ENCODE data around the gene PRDM15.

The PRDM15 gene

DNA sequence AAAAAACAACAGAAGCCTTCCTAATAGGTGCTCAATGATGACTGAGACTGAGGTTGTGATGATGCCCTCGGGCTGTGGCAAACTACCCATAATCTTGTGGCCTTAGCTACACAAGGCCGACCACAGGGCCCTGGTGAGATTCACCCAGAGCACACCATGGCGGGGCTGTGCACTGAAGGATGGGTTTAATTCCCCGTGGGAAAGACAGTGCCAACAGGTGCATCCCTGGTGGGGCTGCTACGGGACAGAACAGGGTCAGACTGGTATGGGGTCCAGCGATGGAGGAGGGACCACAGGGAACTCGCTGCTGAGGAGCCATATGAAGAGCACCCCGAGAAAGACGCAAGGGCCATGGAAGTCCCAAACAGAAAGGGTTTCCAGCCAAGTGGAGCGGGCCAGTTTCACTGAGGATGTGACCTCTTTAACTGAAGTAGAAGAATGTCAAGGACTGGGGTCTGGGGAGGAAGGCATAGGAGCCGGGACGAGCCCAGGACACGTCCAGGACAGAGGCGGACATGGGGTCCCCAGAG, 21.3 kb downstream of the PRDM15 start:
- TF ChIP-seq, protein P1, sequence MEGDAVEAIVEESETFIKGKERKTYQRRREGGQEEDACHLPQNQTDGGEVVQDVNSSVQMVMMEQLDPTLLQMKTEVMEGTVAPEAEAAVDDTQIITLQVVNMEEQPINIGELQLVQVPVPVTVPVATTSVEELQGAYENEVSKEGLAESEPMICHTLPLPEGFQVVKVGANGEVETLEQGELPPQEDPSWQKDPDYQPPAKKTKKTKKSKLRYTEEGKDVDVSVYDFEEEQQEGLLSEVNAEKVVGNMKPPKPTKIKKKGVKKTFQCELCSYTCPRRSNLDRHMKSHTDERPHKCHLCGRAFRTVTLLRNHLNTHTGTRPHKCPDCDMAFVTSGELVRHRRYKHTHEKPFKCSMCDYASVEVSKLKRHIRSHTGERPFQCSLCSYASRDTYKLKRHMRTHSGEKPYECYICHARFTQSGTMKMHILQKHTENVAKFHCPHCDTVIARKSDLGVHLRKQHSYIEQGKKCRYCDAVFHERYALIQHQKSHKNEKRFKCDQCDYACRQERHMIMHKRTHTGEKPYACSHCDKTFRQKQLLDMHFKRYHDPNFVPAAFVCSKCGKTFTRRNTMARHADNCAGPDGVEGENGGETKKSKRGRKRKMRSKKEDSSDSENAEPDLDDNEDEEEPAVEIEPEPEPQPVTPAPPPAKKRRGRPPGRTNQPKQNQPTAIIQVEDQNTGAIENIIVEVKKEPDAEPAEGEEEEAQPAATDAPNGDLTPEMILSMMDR (IDR thresholded peaks at IDR 0.05; ENCODE audit: unreplicated experiment in 3 of 3) = no peak
- no peaks in the 10 kb centered on the region for H3K9me3 Mint-ChIP-seq
- H3K4me1 Mint-ChIP-seq = no peaks in the 10 kb centered on the region
- H3K36me3 Mint-ChIP-seq (ENCODE audit: low read depth) = peaks cover 31% of the 10 kb centered on the region
- H3K27me3 Mint-ChIP-seq (ENCODE audit: low read depth) = no peaks in the 10 kb centered on the region
- H3K27ac Mint-ChIP-seq = no peak overlapping the region
- H3K4me3 Mint-ChIP-seq = no peak overlapping the region

DNA sequence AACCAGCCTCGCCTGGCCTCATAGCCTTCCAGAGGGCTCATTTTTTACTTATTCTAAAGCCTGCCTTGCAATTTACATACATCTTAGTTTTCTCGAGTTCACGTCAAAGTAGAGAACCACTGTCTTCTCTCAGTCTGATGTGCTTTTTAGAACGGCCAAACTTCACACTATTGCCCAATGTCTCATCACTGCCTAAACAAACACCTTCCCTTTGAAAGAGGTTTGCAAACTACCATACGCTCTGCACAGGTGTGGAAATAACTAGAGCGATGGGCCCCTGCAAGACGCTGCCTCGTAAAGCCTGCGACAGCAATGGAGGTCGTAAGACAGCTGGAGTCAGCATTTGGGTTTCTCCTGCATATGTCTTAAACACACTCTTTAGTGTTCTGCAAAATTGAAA, 22.6 kb downstream of the PRDM15 start:
- Mint-ChIP-seq H3K27ac (no peak overlapping the region), H3K36me3 (ENCODE audit: low read depth) (peaks cover 34% of the 10 kb centered on the region), H3K27me3 (ENCODE audit: low read depth) (no peaks in the 10 kb centered on the region), H3K9me3 (no peaks in the 10 kb centered on the region), H3K4me1 (no peaks in the 10 kb centered on the region), H3K4me3 (no peak overlapping the region)
- TF ChIP-seq, protein P1 (IDR thresholded peaks at IDR 0.05; ENCODE audit: unreplicated experiment in 3 of 3) = no peak

DNA sequence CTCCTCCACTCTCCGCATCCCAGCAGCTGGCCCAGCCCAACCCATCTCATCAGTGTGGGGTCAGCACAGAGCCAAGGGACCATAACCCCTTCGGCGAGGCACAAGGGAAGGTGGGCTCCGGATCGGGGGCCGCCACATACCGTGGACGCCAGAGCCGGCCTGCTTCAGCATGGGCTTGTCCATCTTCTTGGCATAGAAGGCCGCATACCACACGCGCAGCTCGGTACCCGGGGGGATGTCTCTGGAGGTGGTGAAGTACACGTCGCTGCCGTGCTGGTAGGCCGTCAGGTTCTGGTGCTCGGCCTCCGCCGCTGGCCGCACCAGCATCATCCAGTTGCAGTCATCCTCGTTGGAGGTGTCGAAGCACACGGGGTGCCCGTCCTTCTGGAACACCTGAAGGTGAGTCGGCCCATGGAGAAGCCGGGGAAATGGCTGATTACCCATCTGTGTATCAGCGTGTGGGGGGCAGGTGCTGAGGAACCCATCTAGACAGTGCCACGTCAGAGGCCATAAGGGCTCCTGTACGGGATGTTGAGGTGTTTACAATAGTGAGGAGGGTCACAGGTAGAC, 24.6 kb downstream of the PRDM15 start:
- Mint-ChIP-seq H3K4me3 (no peak overlapping the region), H3K4me1 (no peaks in the 10 kb centered on the region), H3K36me3 (ENCODE audit: low read depth) (peaks cover 43% of the 10 kb centered on the region), H3K9me3 (no peaks in the 10 kb centered on the region), H3K27ac (no peak overlapping the region), H3K27me3 (ENCODE audit: low read depth) (no peaks in the 10 kb centered on the region)
- TF ChIP-seq, protein P1 (IDR thresholded peaks at IDR 0.05; ENCODE audit: unreplicated experiment in 3 of 3) = no peak

DNA sequence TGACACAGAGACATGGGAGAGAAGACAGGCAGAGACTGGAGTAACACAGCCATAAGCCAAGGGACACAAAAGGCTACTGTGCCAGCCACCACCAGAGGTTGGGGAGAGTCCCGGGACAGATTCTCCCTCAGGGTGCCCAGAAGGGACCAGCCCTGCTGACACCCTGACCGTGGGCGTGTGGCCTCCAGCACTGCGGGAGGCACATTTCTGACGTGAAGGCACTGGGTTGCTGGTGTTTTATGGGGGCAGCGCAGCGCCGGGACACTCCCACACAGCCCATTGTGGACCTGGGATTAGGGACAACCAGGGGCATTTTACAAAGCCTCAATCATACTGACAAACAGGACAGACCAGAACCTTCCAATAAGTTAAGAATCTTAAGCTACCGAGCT, 26.2 kb downstream of the PRDM15 start:
- TF ChIP-seq, protein P1 (IDR thresholded peaks at IDR 0.05; ENCODE audit: unreplicated experiment in 3 of 3) = no peak
- Mint-ChIP-seq H3K4me3 (no peak overlapping the region), H3K27me3 (ENCODE audit: low read depth) (no peaks in the 10 kb centered on the region), H3K36me3 (ENCODE audit: low read depth) (peaks cover 47% of the 10 kb centered on the region), H3K9me3 (no peaks in the 10 kb centered on the region), H3K27ac (no peak overlapping the region), H3K4me1 (no peaks in the 10 kb centered on the region)

DNA sequence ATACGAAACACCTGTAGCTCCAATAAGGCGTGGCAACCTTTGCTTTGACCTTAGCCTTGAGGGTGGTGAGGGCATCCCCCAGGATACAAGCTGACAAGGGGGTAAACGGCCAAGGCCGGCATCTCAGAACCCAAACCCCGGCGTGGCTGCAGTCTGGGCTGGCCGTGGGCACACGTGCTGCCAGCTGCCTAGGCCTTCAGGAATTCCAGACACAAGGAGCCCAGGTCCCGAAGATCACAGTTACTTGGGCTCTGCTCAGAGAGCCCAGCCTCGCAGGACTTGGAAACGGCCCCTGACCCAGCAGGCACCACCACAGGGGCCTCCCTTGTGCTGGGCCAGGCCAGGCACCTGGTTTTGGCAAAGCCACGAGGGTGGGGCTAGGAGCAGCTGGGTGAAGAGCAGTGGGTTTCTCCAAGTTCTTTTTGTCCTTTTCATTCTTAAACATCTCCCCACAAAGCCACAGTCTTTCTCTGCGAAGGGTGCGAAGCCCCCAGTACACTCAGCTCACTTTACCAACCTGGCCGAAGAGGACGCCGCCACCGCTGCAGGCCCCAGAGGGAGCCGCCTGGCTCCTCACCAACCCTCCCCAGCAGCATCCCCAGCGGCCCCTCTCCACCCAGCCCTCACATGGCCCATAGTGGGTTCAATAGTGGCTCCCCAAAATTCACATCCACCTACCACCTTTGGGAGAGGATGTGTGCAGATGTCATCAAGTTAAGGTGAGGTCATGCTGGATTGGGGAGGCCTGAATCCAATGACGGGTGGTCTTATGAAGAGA, 26.8 kb downstream of the PRDM15 start:
- H3K9me3 Mint-ChIP-seq = no peaks in the 10 kb centered on the region
- H3K4me1 Mint-ChIP-seq = no peaks in the 10 kb centered on the region

More for the DNA sequence above, 26.8 kb downstream of the PRDM15 start:
- Mint-ChIP-seq H3K27me3 (ENCODE audit: low read depth) (no peaks in the 10 kb centered on the region), H3K27ac (no peak overlapping the region), H3K4me3 (no peak overlapping the region), H3K36me3 (ENCODE audit: low read depth) (peaks cover 44% of the 10 kb centered on the region)
- TF ChIP-seq, protein P1 (IDR thresholded peaks at IDR 0.05; ENCODE audit: unreplicated experiment in 3 of 3) = no peak

Measured in nephron (organoid).